Astrocyte (in vitro differentiated cells and primary cell): ENCODE data around the gene SPARC. TPM values are rescaled to one million over a fixed set of nuclear protein-coding genes. Genes with fewer than 3 reads are reported as not detected.

Experiments used
- DNase-seq: peaks from one replicate; pipeline ENCODE4 v3.0.0-alpha.2; 2010; ENCODE audit warnings: low read depth
- FAIRE-seq: peaks from 2 replicates; lab custom pipeline; 2011; peaks lifted over from hg19 to GRCh38; lab: Jason Lieb, UNC
- H2AFZ ChIP-seq: 2 replicates; pipeline ENCODE4 v1.6.0; 2012; ENCODE audit warnings: low read depth, low read length, inconsistent platforms
- H3K27ac ChIP-seq: 2 replicates; pipeline ENCODE4 v1.5.1; 2011; ENCODE audit warnings: low read depth, low read length, inconsistent platforms
- H3K27me3 ChIP-seq: 2 replicates; pipeline ENCODE4 v1.6.0; 2011; ENCODE audit warnings: low read length, inconsistent platforms; ENCODE audit not compliant: insufficient read depth
- H3K36me3 ChIP-seq: 2 replicates; pipeline ENCODE4 v1.5.1; 2011; ENCODE audit warnings: low read length, inconsistent platforms; ENCODE audit not compliant: insufficient read depth
- H3K4me1 ChIP-seq: 2 replicates; pipeline ENCODE4 v1.5.1; 2011; ENCODE audit warnings: low read length, inconsistent platforms; ENCODE audit not compliant: insufficient read depth
- H3K4me2 ChIP-seq: 2 replicates; pipeline ENCODE4 v1.6.0; 2012; ENCODE audit warnings: low read length, inconsistent platforms
- H3K4me3 ChIP-seq: 2 replicates; pipeline ENCODE4 v1.5.1; 2011; ENCODE audit warnings: low read depth, mild to moderate bottlenecking, low read length, inconsistent platforms; ENCODE audit not compliant: insufficient read depth
- H3K79me2 ChIP-seq: 2 replicates; pipeline ENCODE4 v1.6.0; 2012; ENCODE audit warnings: mild to moderate bottlenecking, low read length, inconsistent platforms; ENCODE audit not compliant: insufficient read depth
- H3K9ac ChIP-seq: 2 replicates; pipeline ENCODE4 v1.6.0; 2012; ENCODE audit warnings: mild to moderate bottlenecking, low read length, inconsistent platforms
- H3K9me3 ChIP-seq: 2 replicates; pipeline ENCODE4 v1.5.1; 2012; ENCODE audit warnings: low read depth, mild to moderate bottlenecking, low read length, inconsistent platforms; ENCODE audit not compliant: insufficient read depth
- H4K20me1 ChIP-seq: 2 replicates; pipeline ENCODE4 v1.6.0; 2012; ENCODE audit warnings: low read length, inconsistent platforms; ENCODE audit not compliant: insufficient read depth
- H3K27ac Mint-ChIP-seq: one replicate; pipeline ENCODE4 v1.8.0; 2021; ENCODE audit warnings: mild to moderate bottlenecking, mixed read lengths; ENCODE audit not compliant: unreplicated experiment
- H3K27me3 Mint-ChIP-seq: one replicate; pipeline ENCODE4 v1.8.0; 2021; ENCODE audit warnings: low read depth, mixed read lengths; ENCODE audit not compliant: unreplicated experiment
- H3K36me3 Mint-ChIP-seq: one replicate; pipeline ENCODE4 v1.8.0; 2021; ENCODE audit warnings: low read depth, mixed read lengths; ENCODE audit not compliant: unreplicated experiment
- H3K4me1 Mint-ChIP-seq: one replicate; pipeline ENCODE4 v1.8.0; 2021; ENCODE audit warnings: low read depth, mixed read lengths; ENCODE audit not compliant: unreplicated experiment
- H3K4me3 Mint-ChIP-seq: one replicate; pipeline ENCODE4 v1.8.0; 2021; ENCODE audit warnings: mild to moderate bottlenecking, moderate library complexity, mixed read lengths; ENCODE audit not compliant: unreplicated experiment
- H3K9me3 Mint-ChIP-seq: one replicate; pipeline ENCODE4 v1.8.0; 2021; ENCODE audit warnings: mild to moderate bottlenecking, mixed read lengths; ENCODE audit not compliant: unreplicated experiment
- EZH2 ChIP-seq: IDR thresholded peaks from 2 replicates; pipeline ENCODE4 v1.6.1; 2012; ENCODE audit warnings: mild to moderate bottlenecking, low read length, inconsistent platforms; ENCODE audit not compliant: insufficient read depth
- total RNA-seq: library from RNA; stranded (reverse); gene quantifications from 2 replicates; pipeline ENCODE4 v1.2.1, GENCODE V29; 2021
- TF ChIP-seq, protein P1 (sequence below): IDR thresholded peaks from 2 replicates; pipeline ENCODE4 v1.5.1; 2011; ENCODE audit warnings: low read depth, mild to moderate bottlenecking, inconsistent platforms, low read length, moderate library complexity; ENCODE audit not compliant: insufficient read depth

The SPARC gene
- total RNA-seq, 1 donor from 2014 or later: 15,667 TPM

DNA sequence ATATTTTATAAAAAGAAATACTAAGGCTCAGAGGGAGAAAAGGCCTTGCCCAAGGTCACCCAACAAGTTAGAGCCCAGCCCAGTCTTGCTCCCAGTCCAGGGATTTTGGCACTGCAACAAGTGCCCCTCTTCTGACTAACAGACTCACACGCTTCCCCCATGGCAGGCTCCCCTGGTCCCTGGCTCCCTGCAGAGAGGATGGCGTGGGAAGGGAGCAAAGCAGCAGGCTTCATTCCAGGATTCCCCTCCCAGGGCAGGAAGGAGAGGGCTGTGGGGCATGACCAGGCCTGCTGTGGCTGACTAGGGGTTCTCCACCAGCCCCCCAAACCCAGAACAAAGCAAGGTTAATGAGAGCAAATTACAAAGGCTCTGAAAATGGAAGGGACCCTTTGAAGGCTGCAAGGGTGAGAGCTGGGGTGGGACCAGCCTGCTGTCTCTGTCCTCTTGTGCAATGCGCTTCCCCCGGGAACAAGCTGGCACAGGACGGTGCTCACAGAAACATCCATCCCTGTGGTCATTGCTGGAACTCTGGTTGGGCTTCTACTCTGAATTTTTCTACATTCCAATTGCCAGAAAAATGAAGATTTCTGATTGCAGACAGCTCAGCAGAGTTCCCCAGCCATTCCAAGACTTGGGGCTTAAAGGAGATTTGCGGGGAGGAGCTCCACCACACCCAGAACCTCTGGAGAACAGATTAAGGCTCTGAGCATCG, 58.4 kb downstream of the SPARC start:
- Histone ChIP-seq H3K4me3 (no peak overlapping the region), H3K27ac (peak overlapping the region; percentile 31), H2AFZ (peak overlapping the region; percentile 58), H4K20me1 (no peaks in the 10 kb centered on the region), H3K4me1 (peaks cover 25% of the 10 kb centered on the region), H3K9me3 (no peaks in the 10 kb centered on the region), H3K4me2 (peak overlapping the region; percentile 43), H3K9ac (no peak overlapping the region), H3K36me3 (no peaks in the 10 kb centered on the region), H3K79me2 (no peaks in the 10 kb centered on the region), H3K27me3 (peaks cover 4% of the 10 kb centered on the region)
- no peaks in the 10 kb centered on the region for H3K36me3 Mint-ChIP-seq
- TF ChIP-seq, protein P1, sequence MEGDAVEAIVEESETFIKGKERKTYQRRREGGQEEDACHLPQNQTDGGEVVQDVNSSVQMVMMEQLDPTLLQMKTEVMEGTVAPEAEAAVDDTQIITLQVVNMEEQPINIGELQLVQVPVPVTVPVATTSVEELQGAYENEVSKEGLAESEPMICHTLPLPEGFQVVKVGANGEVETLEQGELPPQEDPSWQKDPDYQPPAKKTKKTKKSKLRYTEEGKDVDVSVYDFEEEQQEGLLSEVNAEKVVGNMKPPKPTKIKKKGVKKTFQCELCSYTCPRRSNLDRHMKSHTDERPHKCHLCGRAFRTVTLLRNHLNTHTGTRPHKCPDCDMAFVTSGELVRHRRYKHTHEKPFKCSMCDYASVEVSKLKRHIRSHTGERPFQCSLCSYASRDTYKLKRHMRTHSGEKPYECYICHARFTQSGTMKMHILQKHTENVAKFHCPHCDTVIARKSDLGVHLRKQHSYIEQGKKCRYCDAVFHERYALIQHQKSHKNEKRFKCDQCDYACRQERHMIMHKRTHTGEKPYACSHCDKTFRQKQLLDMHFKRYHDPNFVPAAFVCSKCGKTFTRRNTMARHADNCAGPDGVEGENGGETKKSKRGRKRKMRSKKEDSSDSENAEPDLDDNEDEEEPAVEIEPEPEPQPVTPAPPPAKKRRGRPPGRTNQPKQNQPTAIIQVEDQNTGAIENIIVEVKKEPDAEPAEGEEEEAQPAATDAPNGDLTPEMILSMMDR: no peak
- TF ChIP-seq EZH2: no peak
- no peak for FAIRE-seq
- H3K27ac Mint-ChIP-seq: no peak overlapping the region
- peaks cover 10% of the 10 kb centered on the region for H3K4me1 Mint-ChIP-seq
- H3K27me3 Mint-ChIP-seq: peaks cover 13% of the 10 kb centered on the region
- H3K9me3 Mint-ChIP-seq: no peaks in the 10 kb centered on the region
- no peak overlapping the region for H3K4me3 Mint-ChIP-seq
- peak; percentile 11 for DNase-seq

DNA sequence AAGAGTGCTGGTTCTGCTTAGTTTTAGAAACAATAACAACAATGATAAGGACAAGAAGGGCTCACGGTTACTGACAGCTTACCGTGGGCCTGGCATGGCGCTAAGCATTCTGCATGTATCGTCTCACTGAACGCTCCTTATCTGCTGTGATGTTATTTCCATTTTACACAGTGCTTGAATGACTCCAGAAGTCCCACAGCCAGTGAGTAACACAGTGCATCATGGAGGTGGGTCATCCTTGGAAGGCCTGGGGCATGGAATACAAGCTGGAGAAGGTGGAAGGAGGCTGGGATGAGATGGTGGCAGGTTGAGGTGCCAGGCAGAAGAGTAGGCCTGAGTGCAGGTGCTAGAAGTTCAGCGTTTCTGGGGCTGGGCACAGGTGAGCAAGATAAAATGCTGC, 59.1 kb downstream of the SPARC start:
- FAIRE-seq: no peak
- Mint-ChIP-seq H3K27ac (no peak overlapping the region), H3K4me1 (peaks cover 10% of the 10 kb centered on the region)

More for the DNA sequence above, 59.1 kb downstream of the SPARC start:
- Histone ChIP-seq H3K27me3 (peaks cover 4% of the 10 kb centered on the region), H3K4me3 (no peak overlapping the region), H3K4me1 (peaks cover 25% of the 10 kb centered on the region), H3K4me2 (peak overlapping the region; percentile 43), H3K9ac (no peak overlapping the region), H3K36me3 (no peaks in the 10 kb centered on the region), H3K27ac (peak overlapping the region; percentile 10), H3K9me3 (no peaks in the 10 kb centered on the region), H3K79me2 (no peaks in the 10 kb centered on the region), H4K20me1 (no peaks in the 10 kb centered on the region), H2AFZ (peak overlapping the region; percentile 14)
- DNase-seq: peak; percentile 21
- no peak overlapping the region for H3K4me3 Mint-ChIP-seq
- peaks cover 15% of the 10 kb centered on the region for H3K27me3 Mint-ChIP-seq
- TF ChIP-seq, protein P1: no peak
- TF ChIP-seq EZH2: no peak
- H3K9me3 Mint-ChIP-seq: no peaks in the 10 kb centered on the region
- H3K36me3 Mint-ChIP-seq: no peaks in the 10 kb centered on the region
